HG03025 (cell line): ENCODE measurements around the gene C9orf72.
A peak's percentile ranks its signal among the peaks of the same experiment; 100 is the strongest.

Experiments used
- ATAC-seq: cut with Tn5 transposase; IDR thresholded peaks from one replicate; pipeline ENCODE4 v1.9.1; 2021; ENCODE audit warnings: mild to moderate bottlenecking, moderate library complexity; ENCODE audit not compliant: unreplicated experiment, low FRiP score

The C9orf72 gene

DNA sequence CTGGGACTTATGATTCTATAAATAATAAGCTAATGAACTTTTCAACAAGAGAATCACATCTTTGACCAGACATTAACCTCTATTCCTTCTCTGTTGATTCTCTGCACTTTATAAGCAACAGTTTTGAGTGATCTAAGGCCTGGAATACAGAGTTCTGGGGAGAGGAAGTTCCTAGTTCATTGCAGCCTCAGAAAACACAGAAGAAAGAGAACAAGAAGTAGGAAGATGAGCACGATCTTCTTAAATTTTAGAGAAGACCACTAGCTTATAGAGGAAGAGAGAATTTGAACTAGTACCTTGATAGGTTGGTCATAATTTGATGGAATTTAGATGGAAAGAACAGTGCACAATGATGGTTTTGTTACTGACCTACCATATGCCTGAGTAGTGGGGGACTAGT, 8.5 kb upstream of the C9orf72 start:
- ATAC-seq, result no peak

- peak; percentile 93 for ATAC-seq
Observed at GRCh38 chr9:27573634-27574590, 631 bp upstream of the C9orf72 start.

- peak; percentile 45 for ATAC-seq
Observed at GRCh38 chr9:27572566-27572917, 739 bp downstream of the C9orf72 start.

DNA sequence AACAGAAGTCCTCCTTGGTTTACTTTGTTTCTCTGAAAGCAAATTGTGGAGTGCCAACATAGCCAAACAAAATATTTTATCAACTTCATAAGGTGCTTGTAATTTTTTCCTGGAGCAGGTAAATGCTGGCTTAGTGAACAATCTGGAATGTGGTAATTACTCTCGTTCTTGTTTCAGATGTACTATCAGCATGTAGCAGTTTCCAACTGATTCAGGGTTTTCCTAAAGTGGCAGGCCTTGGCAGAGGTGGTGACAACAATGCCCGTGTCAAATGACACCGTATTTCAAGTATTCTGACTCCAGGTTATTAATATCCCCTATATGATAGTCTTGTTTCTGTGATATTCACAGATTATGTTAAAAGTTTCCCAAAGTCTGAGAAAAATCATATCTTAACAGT, 1.2 kb downstream of the C9orf72 start:
- no peak for ATAC-seq

DNA sequence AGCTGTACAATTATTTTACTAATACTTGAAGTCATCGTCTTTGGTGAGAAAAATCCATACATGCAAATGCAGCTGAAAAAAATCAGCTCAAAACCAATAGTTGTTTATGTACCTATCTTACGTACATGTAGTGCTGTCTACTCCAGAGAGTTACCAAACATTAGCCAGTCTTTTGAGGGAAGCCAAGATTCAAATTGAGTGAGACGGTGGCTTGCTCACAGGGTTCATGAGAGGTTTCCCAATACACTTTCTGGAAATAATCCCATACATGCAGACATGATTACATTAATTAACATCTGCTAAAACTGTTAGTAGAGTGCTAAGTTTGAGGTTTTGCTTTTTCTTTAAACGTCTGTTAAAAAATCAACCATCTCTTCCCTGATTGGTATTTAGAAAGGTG, 2.3 kb downstream of the C9orf72 start:
- no peak for ATAC-seq

- no peak for ATAC-seq
Observed at GRCh38 chr9:27569406-27569805, 3.9 kb downstream of the C9orf72 start.

GRCh38 chr9:27566118-27566517, 7.2 kb downstream of the C9orf72 start:
- no peak for ATAC-seq

DNA sequence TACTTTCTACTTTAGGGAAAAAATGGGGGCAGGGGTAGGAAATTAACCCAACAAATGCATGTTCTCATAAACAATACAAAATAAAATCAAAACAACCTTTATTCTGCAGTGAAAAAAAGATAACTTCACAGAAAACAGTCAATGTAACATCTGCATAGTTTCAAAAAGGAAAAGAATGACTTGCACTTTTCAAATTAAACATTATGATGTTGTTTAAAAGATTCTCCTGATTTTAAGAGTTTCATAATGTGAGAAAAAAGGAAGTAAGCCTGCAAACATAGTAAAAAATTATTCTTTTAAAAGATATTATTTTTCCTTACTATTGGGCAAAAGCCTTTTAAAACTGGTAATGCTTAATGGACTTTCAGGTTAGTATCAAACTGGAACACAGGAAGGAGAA, 7.6 kb downstream of the C9orf72 start:
- ATAC-seq, result no peak

GRCh38 chr9:27564670-27565069, 8.6 kb downstream of the C9orf72 start:
- no peak for ATAC-seq

DNA sequence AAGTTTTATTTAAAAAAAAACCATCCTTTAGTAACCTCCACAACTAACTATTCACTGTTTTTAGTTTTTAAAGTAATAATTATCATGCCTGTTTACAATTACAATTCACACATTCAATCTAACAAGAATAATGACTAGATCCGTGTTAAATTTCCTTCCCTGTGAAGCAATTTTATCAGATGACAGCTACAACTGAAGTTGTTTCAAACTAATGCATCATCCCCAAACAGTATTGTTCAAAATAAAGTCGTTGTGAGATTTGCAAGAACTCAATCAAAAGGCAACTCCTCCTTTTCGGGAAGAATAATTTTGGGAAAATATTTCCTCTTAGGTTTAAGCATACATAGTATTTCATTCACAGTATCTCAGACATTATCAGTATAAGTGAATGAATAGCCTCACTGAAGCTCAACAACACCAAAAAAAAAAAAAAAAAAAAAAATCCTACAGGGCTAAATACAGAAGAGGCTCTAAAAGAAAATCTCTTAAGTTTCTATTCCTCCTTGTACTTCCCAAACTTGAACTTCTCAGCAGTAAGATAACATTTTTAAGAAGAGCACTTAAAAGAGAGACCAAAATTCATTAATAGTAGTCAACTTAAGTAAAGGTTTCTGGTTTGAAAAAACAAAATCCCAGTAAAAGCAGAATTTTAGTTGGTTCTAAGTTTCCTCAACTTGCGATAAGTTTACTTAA, 9.4 kb downstream of the C9orf72 start:
- no peak for ATAC-seq

DNA sequence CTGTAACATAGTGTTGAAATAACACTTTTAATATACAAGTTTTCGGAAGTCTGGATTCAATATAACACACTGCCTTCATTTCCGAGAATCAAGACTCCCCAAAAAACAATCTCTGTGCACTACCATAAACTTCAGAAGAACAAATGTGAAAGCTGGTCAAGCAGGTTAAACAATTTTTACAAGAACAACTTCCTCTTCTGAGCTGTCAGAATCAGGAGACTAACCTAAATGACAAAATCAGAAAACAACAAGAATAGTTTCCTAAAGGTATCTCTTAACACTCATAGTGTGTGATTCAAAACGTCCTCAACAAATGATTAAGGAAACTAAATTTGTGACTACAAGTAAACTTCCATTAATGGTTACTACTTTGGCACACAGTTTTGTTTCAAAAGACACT, 11.6 kb downstream of the C9orf72 start:
- ATAC-seq, result no peak

GRCh38 chr9:27560457-27560856, 12.8 kb downstream of the C9orf72 start:
- ATAC-seq, result no peak

DNA sequence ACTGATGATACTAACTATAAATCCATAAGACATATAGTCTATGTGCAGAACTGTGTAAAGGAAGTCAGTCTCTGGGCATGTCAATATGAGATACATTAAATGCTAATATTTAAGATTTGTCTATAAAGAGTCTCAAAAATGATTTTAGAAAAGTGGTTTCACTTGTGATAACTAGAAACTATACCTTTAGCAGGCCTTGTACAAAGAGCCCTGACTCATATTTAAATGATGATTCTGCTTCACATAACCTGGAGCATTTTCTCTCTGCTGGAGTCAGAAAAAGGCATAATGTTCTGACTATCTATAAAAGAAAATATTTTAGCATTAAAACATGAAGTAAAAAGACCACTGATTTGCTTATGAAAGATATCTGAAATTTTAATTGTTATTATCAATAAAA, 15.0 kb downstream of the C9orf72 start:
- ATAC-seq, result no peak

- ATAC-seq, result no peak
Observed at GRCh38 chr9:27556470-27556869, 16.8 kb downstream of the C9orf72 start.

DNA sequence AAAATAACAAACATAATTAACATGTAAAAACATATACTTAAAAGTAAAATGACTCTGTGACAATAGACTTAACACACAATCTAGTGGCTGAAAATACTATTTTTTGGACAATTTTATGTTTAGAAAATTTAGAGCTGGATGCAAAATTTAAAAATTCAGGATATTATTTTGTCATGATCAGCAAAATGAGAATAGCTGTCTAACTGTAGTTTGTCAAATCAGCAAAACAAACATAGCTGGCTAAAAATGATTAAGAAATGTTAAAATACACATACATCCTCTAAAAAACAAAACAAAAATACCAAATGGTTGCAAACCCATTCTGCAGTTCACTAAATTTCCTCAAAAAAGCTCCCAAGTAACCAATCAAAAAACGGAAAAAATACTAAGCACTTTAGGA, 18.6 kb downstream of the C9orf72 start:
- ATAC-seq, result no peak

DNA sequence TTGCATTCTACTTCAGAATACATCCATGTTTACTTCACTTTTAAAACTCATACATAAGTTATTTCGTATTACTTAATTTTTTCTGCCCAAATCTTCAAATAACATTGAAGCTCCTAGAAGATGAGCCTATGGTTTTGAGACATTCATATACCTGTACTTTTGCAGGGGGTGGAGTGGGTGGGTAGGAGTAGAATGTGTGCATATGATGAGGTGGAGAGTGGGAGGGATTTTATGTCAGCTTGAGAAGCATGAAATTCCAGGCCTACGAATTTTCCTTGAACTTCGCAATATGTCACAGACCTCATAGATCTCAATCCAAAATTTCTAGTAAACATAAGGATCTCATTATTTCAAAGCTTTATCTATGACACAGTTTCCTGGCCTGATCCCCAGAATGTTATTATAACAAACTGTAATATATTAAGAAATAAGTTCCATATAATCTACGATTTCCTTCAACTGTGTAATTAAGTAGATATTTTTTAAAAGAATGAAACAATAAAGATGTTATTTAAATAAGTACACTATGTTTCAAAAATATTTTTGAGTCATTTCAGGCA, 24.0 kb downstream of the C9orf72 start:
- no peak for ATAC-seq

DNA sequence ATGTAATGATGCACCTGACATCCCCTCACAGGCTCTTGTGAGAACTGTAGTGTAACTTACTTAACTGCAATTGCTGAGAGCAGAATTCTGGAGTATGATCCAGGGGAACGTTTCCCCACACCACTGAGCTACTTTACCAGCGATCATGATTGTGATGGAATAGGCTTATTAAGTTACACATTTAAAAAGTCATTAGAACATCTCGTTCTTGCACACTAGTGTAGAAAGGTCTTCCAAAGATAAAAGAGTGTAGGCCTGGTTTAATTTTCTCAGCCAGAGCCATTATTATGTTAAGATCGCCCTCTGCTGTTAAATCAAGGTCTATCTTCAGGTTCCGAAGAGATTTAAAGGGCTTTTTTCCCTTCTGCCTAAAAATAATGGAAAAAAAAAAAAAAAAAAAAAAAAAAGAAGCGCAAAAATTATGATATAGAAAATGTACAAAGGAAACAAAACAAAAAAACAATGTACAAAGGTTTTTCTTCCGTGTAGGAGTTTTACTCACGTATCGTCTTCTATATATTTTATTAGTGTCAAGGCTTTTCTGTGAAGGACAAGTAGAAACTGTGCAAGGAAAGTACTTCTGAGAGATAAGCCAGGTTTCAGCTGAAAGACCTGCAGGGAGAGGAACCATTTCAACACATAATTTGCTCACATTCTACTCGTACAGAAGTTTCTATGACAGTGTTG, 25.1 kb downstream of the C9orf72 start:
- ATAC-seq, result no peak

GRCh38 chr9:27545471-27545870, 27.8 kb downstream of the C9orf72 start:
- no peak for ATAC-seq

GRCh38 chr9:27542508-27542907, 30.8 kb downstream of the C9orf72 start:
- ATAC-seq, result no peak

DNA sequence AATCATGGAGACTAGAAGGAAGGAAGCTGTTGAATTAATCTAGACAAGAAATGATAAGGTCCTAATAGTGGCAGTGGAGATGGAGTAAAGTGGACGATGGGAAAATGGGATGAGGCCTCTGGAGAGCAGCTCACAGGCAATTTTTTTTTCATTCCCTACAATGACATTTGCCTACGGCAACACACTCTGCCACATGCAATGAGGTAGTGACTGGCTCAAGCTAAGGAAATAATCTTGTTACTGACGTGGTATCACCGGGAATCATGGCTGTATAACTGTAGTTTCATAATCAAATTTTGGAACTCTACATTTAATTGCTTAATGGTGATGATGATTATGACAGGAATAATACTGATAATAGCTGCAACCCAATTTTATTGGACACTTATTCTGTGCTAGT, 31.5 kb downstream of the C9orf72 start:
- ATAC-seq, result no peak

- no peak for ATAC-seq
Observed at GRCh38 chr9:27540502-27540901, 32.8 kb downstream of the C9orf72 start.
